GM12878 (cell line): ENCODE results near the gene C16orf96. TPM values are rescaled to one million over a fixed set of nuclear protein-coding genes. Genes with fewer than 3 reads are reported as not detected.

ENCODE experiments used
- ATAC-seq: fragments of 200-7000 bp; cut with Tn5 transposase; 3 replicates; pipeline ENCODE4 v1.9.1; 2020; ENCODE audit warnings: mild to moderate bottlenecking, moderate library complexity
- BruUV-seq: library from RNA; stranded (reverse); fragments of 400-500 nt; replicated peaks from 2 replicates; lab custom pipeline; 2021; lab: Mats Ljungman, UMichigan
- CTCF ChIA-PET: fragments of 300-600 bp; sonication (Branson Sonifier 250); formaldehyde crosslinking; extraction: SDS; loops from one replicate; lab custom pipeline; 2021; ENCODE audit warnings: inconsistent platforms; lab: Yijun Ruan, JAX
- POLR2A ChIA-PET: fragments of 350-600 bp; formaldehyde crosslinking; extraction: SDS; loops from one replicate; lab custom pipeline; 2021; ENCODE audit warnings: inconsistent platforms; lab: Charles Lee
- RAD21 ChIA-PET: fragments of 300-600 bp; sonication (Branson Sonifier 250); formaldehyde crosslinking; loops from one replicate; lab custom pipeline; 2023; ENCODE audit warnings: antibody characterized with exemption; ENCODE audit not compliant: unreplicated experiment; lab: Charles Lee
- SMC1A ChIA-PET: fragments of 300-600 bp; sonication (Branson Sonifier 250); formaldehyde crosslinking; loops from one replicate; lab custom pipeline; 2023; ENCODE audit not compliant: unreplicated experiment, uncharacterized antibody; lab: Charles Lee
- DNase-seq: peaks from one replicate; pipeline ENCODE4 v3.0.0-alpha.2; 2011; ENCODE audit warnings: low read depth, low spot score
- FAIRE-seq: peaks from 3 replicates; lab custom pipeline; 2011; peaks lifted over from hg19 to GRCh38; lab: Jason Lieb, UNC
- H2AFZ ChIP-seq: 2 replicates; pipeline ENCODE4 v1.6.0; 2011; ENCODE audit warnings: low read depth, low read length, control low read depth; ENCODE audit not compliant: control insufficient read depth
- H3K27ac ChIP-seq: 2 replicates; pipeline ENCODE4 v1.5.1; 2011; ENCODE audit warnings: control low read depth; ENCODE audit not compliant: control insufficient read depth, insufficient read depth
- H3K27me3 ChIP-seq, 2 experiments: replicated peaks in 1 of 2; 2 replicates each; pipeline versions ENCODE4 v1.6.0 to v1.6.1; 2011; ENCODE audit warnings: low read length in 1 of 2; ENCODE audit not compliant: control insufficient read depth in 2 of 2, insufficient read depth in 2 of 2
- H3K36me3 ChIP-seq, 2 experiments: 2 replicates each; pipeline ENCODE4 v1.5.1; 2011; ENCODE audit warnings: low read length in 1 of 2; ENCODE audit not compliant: control insufficient read depth in 2 of 2, insufficient read depth in 2 of 2
- H3K4me1 ChIP-seq: 2 replicates; pipeline ENCODE4 v1.6.1; 2011; ENCODE audit warnings: mild to moderate bottlenecking, low read length, moderate library complexity, mixed read lengths; ENCODE audit not compliant: control insufficient read depth, insufficient read depth
- H3K4me2 ChIP-seq: 2 replicates; pipeline ENCODE4 v1.6.0; 2011; ENCODE audit warnings: control low read depth; ENCODE audit not compliant: control insufficient read depth, insufficient read depth
- H3K4me3 ChIP-seq: fragments of 200-600 bp; sonication (generic); 2 replicates; pipeline ENCODE4 v1.5.1; 2016
- H3K79me2 ChIP-seq: 2 replicates; pipeline ENCODE4 v1.6.0; 2011; ENCODE audit warnings: low read length; ENCODE audit not compliant: control insufficient read depth, insufficient read depth
- H3K9ac ChIP-seq: 2 replicates; pipeline ENCODE4 v1.8.0; 2011; ENCODE audit warnings: low read length, control low read depth, mixed read lengths; ENCODE audit not compliant: control insufficient read depth, insufficient read depth
- H3K9me3 ChIP-seq: replicated peaks from 3 replicates; pipeline ENCODE4 v1.5.1; 2011; ENCODE audit warnings: mild to moderate bottlenecking, low read length; ENCODE audit not compliant: control insufficient read depth, insufficient read depth
- H4K20me1 ChIP-seq: 2 replicates; pipeline ENCODE4 v1.6.0; 2011; ENCODE audit not compliant: control insufficient read depth, insufficient read depth
- ASH2L ChIP-seq: fragments of 300-600, 200-600 bp; sonication (generic); IDR thresholded peaks from 2 replicates; pipeline ENCODE4 v1.6.1; 2017; ENCODE audit warnings: low read depth, mild to moderate bottlenecking, borderline replicate concordance
- POLR2A ChIP-seq: IDR thresholded peaks from 2 replicates; pipeline ENCODE4 v1.6.1; 2011; ENCODE audit warnings: low read depth, mild to moderate bottlenecking, low read length
- SMAD1 ChIP-seq: fragments of 450-650 bp; IDR thresholded peaks from 2 replicates; pipeline ENCODE4 v1.6.1; 2018; ENCODE audit warnings: mild to moderate bottlenecking, low read depth; ENCODE audit not compliant: partially characterized antibody
- TAF1 ChIP-seq: IDR thresholded peaks from 2 replicates; pipeline ENCODE4 v1.6.1; 2011; ENCODE audit warnings: mild to moderate bottlenecking, low read depth, low read length, borderline replicate concordance
- ZSCAN29 ChIP-seq: fragments of 450-650 bp; IDR thresholded peaks from 2 replicates; pipeline ENCODE4 v1.6.1; 2017; ENCODE audit warnings: mild to moderate bottlenecking, moderate library complexity
- WGBS: methylation state at CpG from one replicate; pipeline ENCODE4 v1.1.6; 2016; ENCODE audit warnings: low lambda C conversion rate; ENCODE audit not compliant: insufficient replicate concordance, insufficient coverage; ENCODE audit errors: missing lambda C conversion rate; 5-methylcytosine and 5-hydroxymethylcytosine counted together
- in situ Hi-C: fragments of 300-500 bp; cut with MboI; formaldehyde crosslinking; loops from 9 replicates; pipeline ENCODE4 v1.14.3; 2018; ENCODE audit warnings: mixed read lengths
- intact Hi-C: fragments of 100-400 bp; cut with micrococcal nuclease; formaldehyde crosslinking; loops from one replicate; pipeline ENCODE4 v1.14.2; 2022; ENCODE audit not compliant: unreplicated experiment
- polyA plus RNA-seq, 11 experiments: library from polyadenylated mRNA; depleted of rRNA in 4 of 11; unstranded in 6 of 11; stranded (reverse) in 5 of 11; fragments of >200 nt; fragmentation: Nextera tagmentation in 4 of 11; fragmentation: Illumina TruSeq in 1 of 11; extraction: Ambion mirVana in 4 of 11; extraction: Trizol in 1 of 11; gene quantifications; 1 replicate in 1 of 11; 2 replicates in 10 of 11; pipeline versions ENCODE4 v1.2.1 to v1.2.3, GENCODE V29; 2011 to 2016; ENCODE audit warnings: inconsistent platforms in 2 of 11, missing spikeins in 2 of 11, low read depth in 1 of 11
- total RNA-seq, 4 experiments: library from RNA; depleted of rRNA in 3 of 4; stranded (reverse); fragments of >200 nt in 3 of 4; fragmentation: Illumina TruSeq in 1 of 4; extraction: Trizol in 1 of 4; gene quantifications; 2 replicates each; pipeline versions ENCODE4 v1.2.1 to v1.2.3, GENCODE V29; 2013 to 2021
- TF ChIP-seq, protein P1 (sequence below): IDR thresholded peaks from 2 replicates; pipeline ENCODE4 v1.6.1; 2012; ENCODE audit warnings: low read depth, low read length, improper control_type of control experiment

The C16orf96 gene
- total and polyA plus RNA-seq, 10 of the 15 experiments (the other 5 are each of a cell fraction or from before 2014, with no cell fraction given), result 0.01 to 0.08 (median 0.01) TPM; not detected in 7

DNA sequence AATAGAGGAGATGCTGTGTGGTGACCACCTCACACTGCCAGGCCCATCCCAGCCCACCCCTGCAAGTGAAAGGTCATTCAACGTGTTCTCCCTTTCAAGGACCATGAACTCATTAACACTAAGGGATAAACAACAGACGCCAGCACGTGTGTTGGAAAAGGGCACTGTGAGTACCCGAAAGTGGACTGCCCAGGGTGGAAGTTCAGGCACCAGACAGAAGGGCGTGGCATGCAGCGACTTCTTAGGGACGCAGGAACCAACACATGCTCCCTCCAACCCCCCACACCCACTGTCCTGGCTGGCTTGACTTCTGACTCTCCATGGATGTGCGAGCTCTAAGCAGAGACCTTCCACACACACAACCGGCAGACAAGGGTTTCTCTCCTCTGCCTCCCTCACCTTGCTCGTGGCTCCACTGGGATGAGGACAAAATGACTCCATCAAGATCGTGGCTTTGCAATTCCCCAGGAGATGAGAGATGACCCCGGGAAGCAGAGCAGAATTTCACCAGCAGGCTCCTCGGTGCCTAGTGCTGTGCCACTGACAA, 47.6 kb downstream of the C16orf96 start:
- SMC1A ChIA-PET, result no interaction called here
- intact Hi-C loops, result no loop called here
- Histone ChIP-seq H3K4me3 (no peak overlapping the region), H3K9me3 (no peaks in the 10 kb centered on the region), H3K36me3 (peaks cover 0 to 3% of the 10 kb centered on the region in 2 experiments; a peak in 2 of 4 replicates), H3K9ac (no peak overlapping the region), H3K4me1 (no peaks in the 10 kb centered on the region), H3K79me2 (no peaks in the 10 kb centered on the region), H3K4me2 (no peak overlapping the region), H3K27me3 (no peaks in the 10 kb centered on the region), H4K20me1 (no peaks in the 10 kb centered on the region), H3K27ac (no peak overlapping the region), H2AFZ (no peak overlapping the region)
- TF ChIP-seq POLR2A (0 out of 2 replicates have a peak, but pooled peaks have one; percentile 22), ZSCAN29 (no peak)
- POLR2A ChIA-PET, result no interaction called here
- CTCF ChIA-PET, result no interaction called here
- DNase-seq (no peak), ATAC-seq (no peak), FAIRE-seq (no peak)
- in situ Hi-C loops, result no loop called here
- no TSS peak for BruUV-seq
- 57% methylated on average over 12 of the region's 13 CpGs for WGBS
- RAD21 ChIA-PET, result no interaction called here

DNA sequence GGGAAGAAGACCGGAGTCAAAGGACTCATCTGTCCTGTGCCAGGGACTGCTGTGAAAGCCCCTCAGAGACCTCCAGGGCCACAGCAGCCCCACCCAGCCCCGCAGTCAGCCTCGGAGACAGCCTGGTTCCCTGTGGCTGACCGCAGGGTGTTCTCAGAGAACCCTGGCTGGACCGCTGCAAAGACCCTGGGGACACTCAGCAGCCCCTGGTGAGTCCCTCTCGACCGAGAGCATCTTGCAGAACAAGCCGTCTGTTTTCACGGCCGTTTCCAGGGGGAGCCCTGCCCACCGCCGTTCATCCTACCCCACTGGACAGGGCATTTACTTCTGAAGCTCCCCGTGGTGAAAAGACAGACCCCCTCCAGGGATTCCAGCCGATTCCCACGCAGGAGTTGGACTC, 48.3 kb downstream of the C16orf96 start:
- DNase-seq (no peak), ATAC-seq (no peak), FAIRE-seq (no peak)
- Histone ChIP-seq H3K9me3 (no peaks in the 10 kb centered on the region), H3K27me3 (no peaks in the 10 kb centered on the region), H3K9ac (no peak overlapping the region), H3K4me3 (no peak overlapping the region), H3K36me3 (peaks cover 0 to 8% of the 10 kb centered on the region in 2 experiments; a peak in 2 of 4 replicates), H3K27ac (no peak overlapping the region), H3K4me2 (no peak overlapping the region), H4K20me1 (no peaks in the 10 kb centered on the region), H2AFZ (no peak overlapping the region), H3K4me1 (no peaks in the 10 kb centered on the region), H3K79me2 (no peaks in the 10 kb centered on the region)
- no TSS peak for BruUV-seq
- 59% methylated on average over 15 of the region's 15 CpGs for WGBS
- in situ Hi-C loops, result no loop called here
- TF ChIP-seq SMAD1, result no peak
- TF ChIP-seq, protein P1, sequence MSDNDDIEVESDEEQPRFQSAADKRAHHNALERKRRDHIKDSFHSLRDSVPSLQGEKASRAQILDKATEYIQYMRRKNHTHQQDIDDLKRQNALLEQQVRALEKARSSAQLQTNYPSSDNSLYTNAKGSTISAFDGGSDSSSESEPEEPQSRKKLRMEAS, result no peak
- TF ChIP-seq ASH2L, result no peak
- TF ChIP-seq TAF1, result no peak
- intact Hi-C loops, result no loop called here
- ChIA-PET RAD21 (no interaction called here), CTCF (no interaction called here), POLR2A (no interaction called here), SMC1A (no interaction called here)
